Breast epithelium (tissue), 4 donors: Measurements from ENCODE around the gene GTF2IRD1. TPM values are rescaled to one million over a fixed set of nuclear protein-coding genes. Genes with fewer than 3 reads are reported as not detected.
"Not testable (repeated sequence)": the region's sequence is repeated elsewhere in the genome, so short reads cannot be mapped to it uniquely, and the experiment has no call there.

Experiments
- DNase-seq, 2 donors: peaks; one replicate each; pipeline ENCODE4 v3.0.0-alpha.2; 2019; ENCODE audit warnings: low spot score in 2 of 2
- H3K27ac ChIP-seq, 2 donors: fragments of 200-600 bp; sonication (generic) in 1 of 2; one replicate each; pipeline ENCODE4 v1.5.1; 2016 to 2019; ENCODE audit warnings: mild to moderate bottlenecking in 1 of 2
- H3K27me3 ChIP-seq, 2 donors: fragments of 200-600 bp; sonication (generic) in 1 of 2; one replicate each; pipeline versions ENCODE4 v1.5.1 to v1.6.0; 2017 to 2019; ENCODE audit warnings: control low read depth in 1 of 2, mild to moderate bottlenecking in 1 of 2
- H3K36me3 ChIP-seq: fragments of 200-600 bp; one replicate; pipeline ENCODE4 v1.5.1; 2019
- H3K4me1 ChIP-seq, 2 donors: fragments of 200-600 bp; sonication (generic); one replicate each; pipeline ENCODE4 v1.5.1; 2016 to 2019; ENCODE audit warnings: control low read depth in 1 of 2
- H3K4me3 ChIP-seq, 3 donors: fragments of 200-600 bp; sonication (generic); 1 replicate in 2 of 3; 2 replicates in 1 of 3; pipeline ENCODE4 v1.5.1; 2016 to 2019; ENCODE audit warnings: mild to moderate bottlenecking in 3 of 3, moderate library complexity in 2 of 3
- H3K9me3 ChIP-seq, 2 donors: fragments of 200-600 bp; sonication (generic) in 1 of 2; one replicate each; pipeline ENCODE4 v1.5.1; 2016 to 2019; ENCODE audit warnings: control low read depth in 1 of 2
- POLR2A ChIP-seq: fragments of 450-650 bp; IDR thresholded peaks from one replicate; pipeline ENCODE4 v1.6.1; 2016; ENCODE audit warnings: antibody characterized with exemption, mild to moderate bottlenecking, moderate library complexity
- POLR2AphosphoS5 ChIP-seq, 3 donors: sonication (generic); formaldehyde crosslinking; IDR thresholded peaks; one replicate each; pipeline ENCODE4 v1.6.1; 2017; ENCODE audit warnings: antibody characterized with exemption in 3 of 3
- intact Hi-C: fragments of 100-400 bp; cut with DNase I; formaldehyde crosslinking; loops from one replicate; pipeline ENCODE4 v1.15.1; 2023; ENCODE audit warnings: low total_unique reads
- total RNA-seq, 3 donors: library from RNA; depleted of rRNA; stranded (reverse); fragments of >200 nt; gene quantifications; one replicate each; pipeline ENCODE4 v1.1.0, GENCODE V29; 2016
- TF ChIP-seq, protein P1 (sequence below), 3 donors: fragments of 450-650 bp; IDR thresholded peaks; one replicate each; pipeline ENCODE4 v1.5.1; 2016 to 2017; ENCODE audit warnings: antibody characterized with exemption in 3 of 3, mild to moderate bottlenecking in 3 of 3, moderate library complexity in 3 of 3

GTF2IRD1 gene
- total RNA-seq, 3 donors from 2014 or later = 11.0 to 18.7 (median 12.5) TPM

DNA sequence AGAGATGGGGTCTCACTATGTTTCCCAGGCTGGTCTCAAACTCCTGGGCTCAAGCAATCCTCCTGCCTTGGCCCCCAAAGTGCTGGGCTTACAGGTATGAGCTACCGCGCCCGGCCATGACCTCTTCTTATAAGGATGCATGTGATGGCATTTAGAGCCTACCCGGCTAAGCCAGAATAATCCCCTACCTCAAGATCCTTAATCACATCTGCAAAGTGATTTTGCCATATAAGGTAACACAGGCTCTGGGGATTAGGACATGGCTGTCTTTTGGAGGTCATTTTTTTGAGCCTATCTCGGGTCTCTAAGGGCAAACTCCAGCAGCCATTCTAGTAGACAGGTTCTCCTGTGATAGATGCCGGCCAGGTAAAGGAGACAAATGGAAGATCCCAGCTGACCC is 39.6 kb downstream of the GTF2IRD1 start:
- H3K4me3 ChIP-seq = no peak overlapping the region
- H3K4me1 ChIP-seq = no peaks in the 10 kb centered on the region
- intact Hi-C loops = no loop called here
- no peak overlapping the region for H3K27ac ChIP-seq
- no peak for DNase-seq
- H3K27me3 ChIP-seq = no peaks in the 10 kb centered on the region
- H3K36me3 ChIP-seq = no peaks in the 10 kb centered on the region
- no peaks in the 10 kb centered on the region for H3K9me3 ChIP-seq
- TF ChIP-seq, protein P1, sequence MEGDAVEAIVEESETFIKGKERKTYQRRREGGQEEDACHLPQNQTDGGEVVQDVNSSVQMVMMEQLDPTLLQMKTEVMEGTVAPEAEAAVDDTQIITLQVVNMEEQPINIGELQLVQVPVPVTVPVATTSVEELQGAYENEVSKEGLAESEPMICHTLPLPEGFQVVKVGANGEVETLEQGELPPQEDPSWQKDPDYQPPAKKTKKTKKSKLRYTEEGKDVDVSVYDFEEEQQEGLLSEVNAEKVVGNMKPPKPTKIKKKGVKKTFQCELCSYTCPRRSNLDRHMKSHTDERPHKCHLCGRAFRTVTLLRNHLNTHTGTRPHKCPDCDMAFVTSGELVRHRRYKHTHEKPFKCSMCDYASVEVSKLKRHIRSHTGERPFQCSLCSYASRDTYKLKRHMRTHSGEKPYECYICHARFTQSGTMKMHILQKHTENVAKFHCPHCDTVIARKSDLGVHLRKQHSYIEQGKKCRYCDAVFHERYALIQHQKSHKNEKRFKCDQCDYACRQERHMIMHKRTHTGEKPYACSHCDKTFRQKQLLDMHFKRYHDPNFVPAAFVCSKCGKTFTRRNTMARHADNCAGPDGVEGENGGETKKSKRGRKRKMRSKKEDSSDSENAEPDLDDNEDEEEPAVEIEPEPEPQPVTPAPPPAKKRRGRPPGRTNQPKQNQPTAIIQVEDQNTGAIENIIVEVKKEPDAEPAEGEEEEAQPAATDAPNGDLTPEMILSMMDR (IDR thresholded peaks at IDR 0.05) = no peak
- TF ChIP-seq POLR2A (no peak), POLR2AphosphoS5 (IDR thresholded peaks at IDR 0.05) (no peak)

GRCh38 chr7:74494076-74494548 is 40.4 kb downstream of the GTF2IRD1 start:
- intact Hi-C loops = no loop called here
- Histone ChIP-seq H3K4me1 (no peaks in the 10 kb centered on the region), H3K4me3 (no peak overlapping the region), H3K36me3 (no peaks in the 10 kb centered on the region), H3K9me3 (no peaks in the 10 kb centered on the region), H3K27me3 (no peaks in the 10 kb centered on the region), H3K27ac (no peak overlapping the region)
- no peak for DNase-seq
- TF ChIP-seq POLR2AphosphoS5 (IDR thresholded peaks at IDR 0.05) = no peak
- TF ChIP-seq, protein P1 (IDR thresholded peaks at IDR 0.05) = no peak
- no peak for TF ChIP-seq POLR2A

DNA sequence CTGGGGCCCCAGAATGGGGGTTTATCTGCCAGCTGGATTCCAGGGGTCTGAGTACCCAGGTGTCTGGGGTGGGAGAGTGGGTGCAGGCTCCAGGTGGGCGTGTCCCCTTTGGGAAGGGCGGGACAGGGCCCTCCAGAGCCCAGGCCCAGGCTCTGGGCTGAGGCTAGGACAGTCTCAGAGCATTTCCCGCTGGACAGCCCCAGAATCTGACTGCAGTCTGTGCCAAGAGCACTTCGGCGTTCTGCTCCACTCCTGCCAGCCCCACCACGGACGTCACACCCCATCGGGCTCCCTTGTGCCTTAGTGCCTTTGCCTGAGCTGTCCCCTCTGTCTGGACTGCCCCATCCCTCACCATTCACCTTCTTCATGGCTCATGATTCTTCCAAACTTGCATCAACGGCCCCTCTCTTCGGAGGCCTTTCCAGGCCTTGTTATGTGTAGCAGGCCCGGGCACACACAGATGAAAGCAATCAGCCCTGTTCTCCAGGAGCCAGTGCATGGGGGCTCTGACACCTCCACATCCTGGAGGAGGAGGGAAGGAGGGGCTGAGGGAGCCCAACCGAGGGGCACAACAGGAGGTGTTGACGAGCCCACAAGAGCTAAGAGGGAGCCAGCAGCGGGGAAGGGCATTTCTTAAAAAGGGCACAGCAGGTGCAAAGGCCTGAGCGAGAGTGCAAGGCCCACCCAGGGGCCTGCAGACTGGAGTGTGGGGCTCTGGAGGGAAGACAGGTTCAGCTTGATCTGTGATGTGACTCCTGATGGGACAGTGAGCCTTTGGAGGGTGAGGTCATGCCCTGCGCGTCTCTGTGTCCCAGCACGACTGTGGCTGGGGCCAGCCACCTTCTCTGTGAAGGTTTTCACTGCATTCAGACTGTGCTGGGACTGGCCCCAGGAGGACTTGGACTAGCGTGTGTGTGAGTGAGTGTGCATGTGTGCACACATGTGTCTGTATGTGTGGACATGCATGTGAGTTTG is 41.7 kb downstream of the GTF2IRD1 start:
- TF ChIP-seq, protein P1 (IDR thresholded peaks at IDR 0.05) = no peak
- no peak for TF ChIP-seq POLR2AphosphoS5 (IDR thresholded peaks at IDR 0.05)
- TF ChIP-seq POLR2A = no peak
- no peaks in the 10 kb centered on the region for H3K9me3 ChIP-seq
- H3K4me1 ChIP-seq = no peaks in the 10 kb centered on the region
- no peak for DNase-seq
- H3K36me3 ChIP-seq = no peaks in the 10 kb centered on the region
- H3K4me3 ChIP-seq = no peak overlapping the region
- intact Hi-C loops = no loop called here
- H3K27me3 ChIP-seq = no peaks in the 10 kb centered on the region
- H3K27ac ChIP-seq = no peak overlapping the region

DNA sequence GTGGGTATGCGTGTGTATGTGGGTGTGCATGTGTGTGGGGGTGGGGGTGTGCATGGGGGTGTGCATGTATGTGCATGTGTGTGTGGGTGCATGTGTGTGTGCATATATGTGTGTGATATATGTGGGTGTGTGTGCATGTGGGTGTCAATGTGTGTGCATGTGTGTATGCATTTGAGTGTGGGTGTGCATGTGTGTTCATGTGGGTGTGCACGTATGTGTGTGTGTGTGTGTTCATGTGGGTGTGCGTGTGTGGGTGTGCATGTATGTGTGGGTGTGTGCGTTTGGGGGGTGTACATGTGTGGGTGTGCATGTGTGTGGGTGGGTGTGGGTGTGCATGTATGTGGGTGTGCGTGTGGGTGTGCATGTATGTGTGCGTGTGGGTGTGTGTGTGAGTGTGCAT is 42.6 kb downstream of the GTF2IRD1 start:
- no peak for DNase-seq
- intact Hi-C loops = no loop called here
- H3K9me3 ChIP-seq = no peaks in the 10 kb centered on the region
- H3K4me1 ChIP-seq = no peaks in the 10 kb centered on the region
- no peaks in the 10 kb centered on the region for H3K27me3 ChIP-seq
- no peak overlapping the region for H3K4me3 ChIP-seq
- no peaks in the 10 kb centered on the region for H3K36me3 ChIP-seq
- TF ChIP-seq POLR2A (no peak), POLR2AphosphoS5 (IDR thresholded peaks at IDR 0.05) (no peak)
- TF ChIP-seq, protein P1 (IDR thresholded peaks at IDR 0.05) = no peak
- H3K27ac ChIP-seq = no peak overlapping the region

GRCh38 chr7:74496773-74497172 is 43.1 kb downstream of the GTF2IRD1 start:
- DNase-seq, H3K4me1 ChIP-seq, H3K9me3 ChIP-seq, H3K27ac ChIP-seq, H3K4me3 ChIP-seq, H3K27me3 ChIP-seq, intact Hi-C loops, H3K36me3 ChIP-seq: not testable (repeated sequence)
